ENCODE measurements around the gene NGFR.

Gene NGFR

DNA sequence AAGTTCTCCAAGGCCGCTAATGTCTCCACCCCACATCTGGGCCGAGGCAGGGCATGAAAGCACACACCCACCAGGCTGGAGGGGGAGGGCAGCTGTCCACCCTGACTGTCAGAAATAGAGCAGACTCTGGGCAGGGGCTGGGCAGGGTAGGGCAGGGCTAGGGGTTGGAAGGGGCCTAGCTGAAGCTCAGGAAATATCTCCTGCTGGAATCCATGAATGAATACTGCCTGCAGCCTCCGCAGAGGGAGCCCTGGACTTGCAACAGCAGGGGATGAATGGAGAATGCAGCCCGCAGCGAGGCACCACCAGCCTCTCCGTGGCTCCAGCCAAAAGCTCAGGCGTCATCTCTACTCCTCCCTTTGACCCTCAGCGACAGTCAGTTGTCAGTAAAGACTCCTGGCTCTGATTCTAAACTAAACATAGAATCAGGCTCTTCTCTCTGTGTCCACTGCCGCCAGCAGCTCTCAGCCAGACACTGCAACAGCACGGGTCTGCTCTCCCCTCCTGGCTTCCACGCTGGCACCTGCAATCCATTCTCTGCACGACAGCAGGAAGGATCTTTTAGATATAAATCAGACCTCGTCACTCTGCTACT, 23.9 kb upstream of the NGFR start:
- 19 to 37% methylated on average over 8 to 11 of the region's 13 CpGs for whole genome bisulfite sequencing, 2 experiments (ENCODE audit: insufficient coverage in 2 of 2)
- H3K4me1 ChIP-seq (ENCODE audit: control insufficient read depth, insufficient read depth, low read length, poor library complexity, severe bottlenecking): peaks cover 12% of the 10 kb centered on the region
- H3K36me3 ChIP-seq (ENCODE audit: control insufficient read depth, insufficient read depth, low read length): no peaks in the 10 kb centered on the region
- no peak overlapping the region for H3K27ac ChIP-seq (ENCODE audit: low read depth, low read length, severe bottlenecking)
- H3K4me3 ChIP-seq (ENCODE audit: extremely low read depth, insufficient read depth, low read length, poor library complexity, severe bottlenecking): no peak overlapping the region
- H3K9me3 ChIP-seq (ENCODE audit: control insufficient read depth, low read length): no peaks in the 10 kb centered on the region

DNA sequence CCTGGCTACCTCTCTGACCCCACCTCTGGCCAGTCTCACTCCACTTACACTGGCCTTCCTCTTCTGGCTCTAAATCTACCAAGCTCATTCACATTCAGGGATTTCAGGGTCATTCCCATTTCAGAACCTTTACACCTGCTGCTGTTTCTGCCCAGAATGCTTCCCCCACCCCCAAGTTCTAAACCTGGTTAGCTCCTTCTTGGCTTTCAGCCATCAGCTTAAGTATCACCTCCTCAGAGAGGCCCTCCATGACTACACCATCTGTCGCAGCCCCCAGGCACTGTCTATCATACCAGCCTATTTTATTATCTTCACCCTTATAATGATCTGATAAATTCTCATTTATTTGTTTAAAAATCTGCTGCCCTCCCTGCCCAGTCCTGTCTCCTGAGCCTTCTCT, 23.3 kb upstream of the NGFR start:
- Histone ChIP-seq H3K36me3 (ENCODE audit: control insufficient read depth, insufficient read depth, low read length) (no peaks in the 10 kb centered on the region), H3K27ac (ENCODE audit: low read depth, low read length, severe bottlenecking) (no peak overlapping the region), H3K4me1 (ENCODE audit: control insufficient read depth, insufficient read depth, low read length, poor library complexity, severe bottlenecking) (peaks cover 12% of the 10 kb centered on the region), H3K4me3 (ENCODE audit: extremely low read depth, insufficient read depth, low read length, poor library complexity, severe bottlenecking) (no peak overlapping the region), H3K9me3 (ENCODE audit: control insufficient read depth, low read length) (no peaks in the 10 kb centered on the region)
- 100% methylated on average over 1 of the region's 1 CpG; no CpG with 5 or more reads in 1 of the 2 experiments for WGBS, 2 experiments (ENCODE audit: insufficient coverage in 2 of 2)

DNA sequence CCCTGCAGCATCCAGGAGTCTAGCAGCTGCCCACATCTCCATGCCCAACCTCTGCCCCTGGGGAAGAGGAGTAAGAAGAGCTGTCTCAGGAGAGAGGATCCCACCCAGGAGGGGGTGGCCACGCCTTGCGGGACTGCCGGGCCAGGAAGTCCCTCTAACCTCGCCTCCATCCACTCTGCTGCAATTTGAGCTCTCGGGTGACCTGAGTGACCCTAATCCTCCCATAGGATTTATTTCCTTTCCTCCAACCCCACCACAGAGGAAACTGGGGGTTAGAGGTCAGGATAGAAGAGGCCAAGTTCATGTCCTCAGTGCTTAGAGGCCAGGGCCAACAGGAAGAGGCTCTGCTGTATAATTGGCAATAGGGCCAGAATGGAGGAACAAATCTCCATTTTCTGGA, 22.6 kb upstream of the NGFR start:
- peaks cover 12% of the 10 kb centered on the region for H3K4me1 ChIP-seq (ENCODE audit: control insufficient read depth, insufficient read depth, low read length, poor library complexity, severe bottlenecking)
- no peak overlapping the region for H3K27ac ChIP-seq (ENCODE audit: low read depth, low read length, severe bottlenecking)
- 67% methylated on average over 4 of the region's 5 CpGs; no CpG with 5 or more reads in 1 of the 2 experiments for WGBS, 2 experiments (ENCODE audit: insufficient coverage in 2 of 2)
- H3K9me3 ChIP-seq (ENCODE audit: control insufficient read depth, low read length): no peaks in the 10 kb centered on the region
- H3K4me3 ChIP-seq (ENCODE audit: extremely low read depth, insufficient read depth, low read length, poor library complexity, severe bottlenecking): no peak overlapping the region
- H3K36me3 ChIP-seq (ENCODE audit: control insufficient read depth, insufficient read depth, low read length): no peaks in the 10 kb centered on the region

DNA sequence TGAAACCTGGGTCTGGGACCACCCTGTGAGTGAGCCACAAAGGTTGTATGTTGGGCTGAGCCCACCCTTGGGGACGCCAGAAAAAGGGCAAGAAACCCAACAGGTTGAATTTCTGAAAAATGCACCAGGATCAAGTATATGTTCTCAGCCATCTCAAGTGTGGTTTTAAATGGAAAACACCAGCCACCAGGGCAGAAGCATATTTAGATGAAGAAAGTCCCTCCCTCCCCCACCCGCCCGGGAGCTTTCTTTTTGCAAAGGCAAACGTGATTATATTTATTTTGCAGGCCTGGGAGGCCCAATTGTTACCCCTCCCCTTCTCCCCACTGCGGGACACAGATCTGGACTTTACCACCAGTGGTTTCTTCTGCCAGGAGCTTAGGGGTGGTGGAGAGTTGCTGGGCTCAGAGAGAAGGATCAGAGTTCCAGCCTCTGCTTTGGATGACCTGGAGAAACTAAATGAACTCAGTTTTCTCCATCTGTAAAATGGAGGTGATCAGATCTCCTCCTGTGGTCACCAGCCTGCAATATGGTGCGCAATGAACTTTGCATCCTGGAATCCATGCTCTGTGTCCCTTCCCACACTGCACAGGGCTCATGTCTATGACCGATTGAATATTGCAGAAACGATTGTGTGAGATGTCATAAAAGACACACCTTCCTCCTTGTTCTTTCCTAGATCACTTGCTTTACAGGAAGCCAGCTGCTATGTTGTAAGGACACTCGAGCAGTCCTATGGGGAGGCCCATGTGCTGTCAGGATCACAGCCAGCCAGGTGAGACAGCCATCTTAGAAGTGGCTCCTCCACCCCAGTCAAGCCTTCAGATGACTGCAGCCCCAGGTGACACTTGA, 21.0 kb upstream of the NGFR start:
- 89 to 92% methylated on average over 4 to 5 of the region's 9 CpGs for WGBS, 2 experiments (ENCODE audit: insufficient coverage in 2 of 2)
- Histone ChIP-seq H3K36me3 (ENCODE audit: control insufficient read depth, insufficient read depth, low read length) (no peaks in the 10 kb centered on the region), H3K4me3 (ENCODE audit: extremely low read depth, insufficient read depth, low read length, poor library complexity, severe bottlenecking) (no peak overlapping the region)

DNA sequence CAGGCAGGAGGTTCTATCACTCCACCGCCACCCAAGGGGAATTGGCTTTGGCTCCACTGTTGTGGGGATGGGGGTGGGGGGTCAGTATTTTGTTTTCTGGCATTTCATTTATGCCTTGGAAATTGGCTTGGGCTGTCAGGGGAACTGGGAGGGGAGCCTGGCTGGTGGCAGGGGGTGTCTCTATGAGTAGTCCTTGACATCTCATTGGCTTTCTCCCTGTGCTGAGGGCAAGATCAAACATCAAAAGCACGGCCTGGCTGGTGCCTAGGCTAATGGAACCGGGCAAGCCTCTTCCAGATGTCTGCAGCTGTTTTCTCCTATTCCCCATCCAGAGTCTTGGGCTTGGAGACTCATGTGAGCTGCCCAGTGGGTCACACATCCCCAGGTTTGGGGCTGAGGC, 17.4 kb upstream of the NGFR start:
- Histone ChIP-seq H3K4me3 (ENCODE audit: extremely low read depth, insufficient read depth, low read length, poor library complexity, severe bottlenecking) (no peak overlapping the region), H3K27ac (ENCODE audit: low read depth, low read length, severe bottlenecking) (no peak overlapping the region), H3K9me3 (ENCODE audit: control insufficient read depth, low read length) (no peaks in the 10 kb centered on the region), H3K36me3 (ENCODE audit: control insufficient read depth, insufficient read depth, low read length) (no peaks in the 10 kb centered on the region), H3K4me1 (ENCODE audit: control insufficient read depth, insufficient read depth, low read length, poor library complexity, severe bottlenecking) (peaks cover 2% of the 10 kb centered on the region)
- WGBS, 2 experiments (ENCODE audit: insufficient coverage in 2 of 2): 67 to 76% methylated on average over 3 of the region's 3 CpGs

More for the DNA sequence above, 21.0 kb upstream of the NGFR start:
- Histone ChIP-seq H3K4me1 (ENCODE audit: control insufficient read depth, insufficient read depth, low read length, poor library complexity, severe bottlenecking) (peaks cover 12% of the 10 kb centered on the region), H3K9me3 (ENCODE audit: control insufficient read depth, low read length) (no peaks in the 10 kb centered on the region), H3K27ac (ENCODE audit: low read depth, low read length, severe bottlenecking) (no peak overlapping the region)

DNA sequence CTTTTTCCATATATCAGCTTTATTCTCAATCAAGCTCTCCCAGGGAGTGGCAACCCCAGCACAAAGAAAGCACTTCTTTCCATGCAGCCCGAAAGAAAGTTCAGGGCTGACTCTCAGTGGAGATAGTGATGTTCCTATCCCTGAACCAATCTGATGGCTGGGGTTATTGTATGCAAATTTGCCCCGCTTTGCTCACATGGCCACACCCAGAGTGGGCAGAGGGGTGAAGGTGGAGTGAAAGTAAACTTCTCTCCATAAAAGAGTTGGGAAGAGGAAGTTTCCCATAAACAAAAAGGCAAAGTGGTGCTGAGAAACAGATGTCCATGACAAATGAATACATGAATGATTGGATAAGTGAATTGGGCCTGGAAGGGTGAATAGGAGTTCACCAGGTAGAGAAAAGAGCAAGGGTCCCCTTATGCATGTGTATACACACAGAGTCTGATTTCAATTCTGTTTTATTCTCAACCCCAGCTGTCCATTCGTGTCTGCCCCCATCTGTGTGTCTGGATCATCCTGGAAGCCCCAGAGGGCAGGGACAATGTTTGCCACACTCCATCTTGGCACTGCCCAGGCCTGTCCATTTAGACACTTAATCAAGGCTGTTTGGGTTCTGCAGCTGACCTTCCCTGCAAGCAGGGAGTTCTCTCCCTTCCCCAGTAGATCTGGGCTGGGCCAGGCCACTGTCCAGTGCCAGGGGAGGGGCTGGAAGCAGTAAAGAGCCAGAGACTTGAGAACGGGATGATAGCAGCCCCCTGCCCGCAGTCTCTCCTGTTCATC, 14.1 kb upstream of the NGFR start:
- WGBS, 2 experiments (ENCODE audit: insufficient coverage in 2 of 2): 79 to 96% methylated on average over 2 to 3 of the region's 5 CpGs

DNA sequence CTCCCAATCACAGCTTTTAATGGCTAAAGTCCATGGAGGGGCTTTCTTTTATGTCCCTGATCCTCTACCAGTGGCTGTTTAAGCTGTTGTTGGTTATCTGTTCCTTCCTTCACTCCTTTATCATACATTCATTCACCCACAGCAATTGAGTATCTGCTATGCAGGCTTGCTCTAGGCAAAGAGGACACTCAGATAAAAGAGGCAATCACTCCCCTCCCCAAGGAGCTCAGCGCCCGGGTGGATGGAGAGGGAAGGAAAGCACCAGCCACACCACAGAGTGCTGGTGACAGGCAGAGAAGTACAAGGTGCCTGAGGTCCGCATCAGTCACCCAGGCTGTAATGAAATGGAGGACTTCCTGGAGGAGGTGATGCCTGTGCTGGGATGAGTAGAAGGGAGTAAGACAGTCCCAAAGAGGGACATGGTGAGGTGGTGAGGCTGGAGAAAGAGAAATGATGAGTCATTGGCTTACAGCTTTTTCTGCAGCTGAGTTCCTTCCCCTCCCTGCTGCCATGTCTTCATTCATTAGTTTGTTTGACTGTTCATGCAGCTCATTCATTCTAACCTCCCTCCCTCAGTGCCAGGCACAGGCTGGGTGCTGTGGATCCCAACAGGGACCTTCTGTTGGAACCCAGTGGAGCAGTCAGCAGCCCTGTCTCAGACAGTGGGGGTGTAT, 12.8 kb upstream of the NGFR start:
- Histone ChIP-seq H3K27ac (ENCODE audit: low read depth, low read length, severe bottlenecking) (no peak overlapping the region), H3K36me3 (ENCODE audit: control insufficient read depth, insufficient read depth, low read length) (no peaks in the 10 kb centered on the region), H3K4me3 (ENCODE audit: extremely low read depth, insufficient read depth, low read length, poor library complexity, severe bottlenecking) (no peak overlapping the region), H3K4me1 (ENCODE audit: control insufficient read depth, insufficient read depth, low read length, poor library complexity, severe bottlenecking) (peaks cover 16% of the 10 kb centered on the region), H3K9me3 (ENCODE audit: control insufficient read depth, low read length) (no peaks in the 10 kb centered on the region)
- WGBS, 2 experiments (ENCODE audit: insufficient coverage in 2 of 2): 87 to 89% methylated on average over 1 of the region's 3 CpGs

More for the DNA sequence above, 14.1 kb upstream of the NGFR start:
- H3K4me3 ChIP-seq (ENCODE audit: extremely low read depth, insufficient read depth, low read length, poor library complexity, severe bottlenecking): no peak overlapping the region
- no peaks in the 10 kb centered on the region for H3K36me3 ChIP-seq (ENCODE audit: control insufficient read depth, insufficient read depth, low read length)
- no peak overlapping the region for H3K27ac ChIP-seq (ENCODE audit: low read depth, low read length, severe bottlenecking)
- no peaks in the 10 kb centered on the region for H3K9me3 ChIP-seq (ENCODE audit: control insufficient read depth, low read length)
- H3K4me1 ChIP-seq (ENCODE audit: control insufficient read depth, insufficient read depth, low read length, poor library complexity, severe bottlenecking): peaks cover 7% of the 10 kb centered on the region

DNA sequence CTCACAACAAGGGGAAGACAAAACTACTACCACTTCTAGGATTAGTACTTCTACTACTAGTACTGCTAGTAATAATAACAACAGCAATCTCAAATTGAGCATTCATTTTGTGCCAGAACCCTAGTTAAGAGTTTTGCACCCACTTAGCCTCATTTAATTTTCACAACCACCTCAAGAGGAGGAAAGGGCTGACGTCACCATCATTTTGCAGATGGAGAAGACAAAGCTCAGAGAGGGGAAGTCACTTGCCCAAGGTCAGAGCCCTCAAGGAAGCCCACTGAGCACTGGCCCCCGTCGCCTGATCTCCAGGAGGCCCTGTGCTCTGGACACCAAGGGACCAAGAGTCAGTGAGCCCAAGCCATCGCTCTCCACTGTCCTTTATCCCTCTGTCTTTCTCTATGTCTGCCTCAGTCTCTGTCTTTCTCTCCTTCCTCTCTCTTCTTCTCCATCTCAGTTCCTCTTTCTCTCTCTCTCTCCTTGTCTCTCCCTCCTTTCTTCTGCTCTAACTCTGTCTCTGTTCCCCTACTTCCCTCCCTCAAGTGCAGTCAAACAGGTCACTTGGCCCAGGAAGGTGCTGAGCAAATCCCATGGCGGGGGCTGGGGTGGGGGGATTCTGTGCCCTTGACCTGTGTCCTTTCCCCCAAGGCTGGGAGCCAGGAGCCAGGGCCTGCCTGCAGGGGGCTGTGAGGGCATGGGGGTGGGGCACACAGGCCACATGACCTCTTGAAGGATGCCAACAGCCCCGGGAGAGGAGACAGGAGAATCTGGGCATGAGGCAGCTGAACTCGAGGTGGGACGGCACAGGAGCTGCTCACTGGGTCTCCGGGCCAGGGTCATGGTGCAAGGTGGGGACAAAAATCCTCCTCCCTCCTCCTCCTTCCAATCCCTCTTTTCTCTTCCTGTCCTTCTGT, 11.2 kb upstream of the NGFR start:
- H3K27ac ChIP-seq (ENCODE audit: low read depth, low read length, severe bottlenecking): no peak overlapping the region
- peaks cover 20% of the 10 kb centered on the region for H3K4me1 ChIP-seq (ENCODE audit: control insufficient read depth, insufficient read depth, low read length, poor library complexity, severe bottlenecking)
- WGBS, 2 experiments (ENCODE audit: insufficient coverage in 2 of 2): 65 to 72% methylated on average over 6 to 8 of the region's 9 CpGs

DNA sequence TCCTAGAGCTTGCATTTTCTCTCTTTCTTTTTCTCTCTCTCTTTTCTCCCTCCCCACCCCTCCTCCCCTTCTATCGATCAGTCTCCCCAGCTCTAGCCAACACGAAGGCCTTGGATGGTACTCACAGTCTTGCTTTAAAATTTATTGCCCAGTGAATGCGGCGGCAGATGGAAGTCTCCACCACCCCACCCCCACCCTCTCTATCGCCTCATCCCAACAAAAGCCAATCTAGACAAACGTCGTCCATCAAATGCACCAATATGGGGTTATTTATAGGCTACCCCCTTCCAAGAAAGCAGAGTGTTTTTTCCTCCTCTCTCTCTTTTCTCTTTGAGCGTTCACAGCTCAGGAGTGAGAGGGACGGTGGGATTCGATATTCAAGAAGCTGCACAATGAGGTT, 10.5 kb upstream of the NGFR start:
- no peaks in the 10 kb centered on the region for H3K36me3 ChIP-seq (ENCODE audit: control insufficient read depth, insufficient read depth, low read length)
- peaks cover 20% of the 10 kb centered on the region for H3K4me1 ChIP-seq (ENCODE audit: control insufficient read depth, insufficient read depth, low read length, poor library complexity, severe bottlenecking)
- H3K9me3 ChIP-seq (ENCODE audit: control insufficient read depth, low read length): no peaks in the 10 kb centered on the region
- no peak overlapping the region for H3K4me3 ChIP-seq (ENCODE audit: extremely low read depth, insufficient read depth, low read length, poor library complexity, severe bottlenecking)
- H3K27ac ChIP-seq (ENCODE audit: low read depth, low read length, severe bottlenecking): no peak overlapping the region
- 53 to 80% methylated on average over 2 to 4 of the region's 10 CpGs for WGBS, 2 experiments (ENCODE audit: insufficient coverage in 2 of 2)

More for the DNA sequence above, 11.2 kb upstream of the NGFR start:
- H3K36me3 ChIP-seq (ENCODE audit: control insufficient read depth, insufficient read depth, low read length): no peaks in the 10 kb centered on the region
- H3K9me3 ChIP-seq (ENCODE audit: control insufficient read depth, low read length): no peaks in the 10 kb centered on the region
- no peak overlapping the region for H3K4me3 ChIP-seq (ENCODE audit: extremely low read depth, insufficient read depth, low read length, poor library complexity, severe bottlenecking)
